NT2/D1 (cell line): ENCODE data around the gene EPX.

Source experiments
- DNase-seq: peaks from one replicate; pipeline ENCODE4 v3.0.0-alpha.2; 2011; ENCODE audit warnings: low read depth, low spot score
- H3K27me3 ChIP-seq: 2 replicates; pipeline ENCODE4 v1.6.0; 2011; ENCODE audit warnings: mild to moderate bottlenecking; ENCODE audit not compliant: insufficient read length, insufficient read depth
- H3K36me3 ChIP-seq: 2 replicates; pipeline ENCODE4 v1.6.1; 2011; ENCODE audit warnings: mild to moderate bottlenecking, low read length, mixed read lengths; ENCODE audit not compliant: insufficient read depth, insufficient read length
- H3K4me1 ChIP-seq: 2 replicates; pipeline ENCODE4 v1.5.1; 2011; ENCODE audit not compliant: insufficient read depth, insufficient read length
- H3K4me3 ChIP-seq: 2 replicates; pipeline ENCODE4 v1.5.1; 2011; ENCODE audit warnings: low read depth; ENCODE audit not compliant: insufficient read length
- H3K9ac ChIP-seq: 2 replicates; pipeline ENCODE4 v1.6.0; 2011; ENCODE audit warnings: low read depth; ENCODE audit not compliant: insufficient read length
- H3K9me3 ChIP-seq: 2 replicates; pipeline ENCODE4 v1.5.1; 2011; ENCODE audit warnings: mild to moderate bottlenecking, low read length; ENCODE audit not compliant: insufficient read depth
- SUZ12 ChIP-seq: IDR thresholded peaks from 2 replicates; pipeline ENCODE4 v1.6.1; 2011; ENCODE audit not compliant: insufficient read length, insufficient read depth; ENCODE audit errors: extremely low read depth
- YY1 ChIP-seq: IDR thresholded peaks from 2 replicates; pipeline ENCODE4 v1.6.1; 2011; ENCODE audit not compliant: insufficient read length, insufficient read depth
- ZNF274 ChIP-seq: IDR thresholded peaks from 2 replicates; pipeline ENCODE4 v1.6.1; 2011; ENCODE audit warnings: mild to moderate bottlenecking, low read depth, low read length

EPX gene

GRCh38 chr17:58200024-58200633 lies 7.6 kb downstream of the EPX start:
- H3K9me3 ChIP-seq, result no peaks in the 10 kb centered on the region
- H3K9ac ChIP-seq, result no peak overlapping the region
- H3K36me3 ChIP-seq, result peaks cover under 1% of the 10 kb centered on the region
- peak; percentile 33 for DNase-seq
- peaks cover 2% of the 10 kb centered on the region for H3K27me3 ChIP-seq
- TF ChIP-seq ZNF274 (no peak), SUZ12 (no peak), YY1 (no peak)
- H3K4me3 ChIP-seq, result no peak overlapping the region
- H3K4me1 ChIP-seq, result no peaks in the 10 kb centered on the region

GRCh38 chr17:58202859-58203258 lies 10.3 kb downstream of the EPX start:
- Histone ChIP-seq H3K27me3 (no peaks in the 10 kb centered on the region), H3K36me3 (peaks cover 26% of the 10 kb centered on the region), H3K9ac (no peak overlapping the region), H3K4me3 (no peak overlapping the region), H3K9me3 (no peaks in the 10 kb centered on the region), H3K4me1 (peaks cover 5% of the 10 kb centered on the region)
- DNase-seq, result no peak
- TF ChIP-seq YY1, result no peak
- TF ChIP-seq SUZ12, result no peak
- TF ChIP-seq ZNF274, result no peak

GRCh38 chr17:58204796-58205195 lies 12.3 kb downstream of the EPX start:
- no peak for DNase-seq
- Histone ChIP-seq H3K27me3 (no peaks in the 10 kb centered on the region), H3K9ac (no peak overlapping the region), H3K4me3 (no peak overlapping the region), H3K4me1 (peaks cover 5% of the 10 kb centered on the region), H3K9me3 (no peaks in the 10 kb centered on the region), H3K36me3 (peaks cover 40% of the 10 kb centered on the region)
- no peak for TF ChIP-seq ZNF274
- TF ChIP-seq SUZ12, result no peak
- TF ChIP-seq YY1, result no peak

GRCh38 chr17:58205936-58206335 lies 13.4 kb downstream of the EPX start:
- Histone ChIP-seq H3K9ac (no peak overlapping the region), H3K9me3 (no peaks in the 10 kb centered on the region), H3K36me3 (peaks cover 51% of the 10 kb centered on the region), H3K4me1 (peaks cover 5% of the 10 kb centered on the region), H3K4me3 (no peak overlapping the region), H3K27me3 (no peaks in the 10 kb centered on the region)
- DNase-seq, result no peak
- TF ChIP-seq ZNF274, result no peak

- Histone ChIP-seq H3K27me3 (no peaks in the 10 kb centered on the region), H3K4me3 (no peak overlapping the region), H3K36me3 (peaks cover 63% of the 10 kb centered on the region), H3K9me3 (no peaks in the 10 kb centered on the region), H3K4me1 (peaks cover 5% of the 10 kb centered on the region), H3K9ac (no peak overlapping the region)
- TF ChIP-seq YY1, result no peak
- no peak for TF ChIP-seq SUZ12
- TF ChIP-seq ZNF274, result no peak
- no peak for DNase-seq
Observed at GRCh38 chr17:58207451-58207850, 14.9 kb downstream of the EPX start.

GRCh38 chr17:58208344-58208743 lies 15.8 kb downstream of the EPX start:
- peaks cover 71% of the 10 kb centered on the region for H3K36me3 ChIP-seq
- H3K4me1 ChIP-seq, result peaks cover 5% of the 10 kb centered on the region
- H3K9ac ChIP-seq, result no peak overlapping the region
- DNase-seq, result no peak
- TF ChIP-seq SUZ12 (no peak), YY1 (no peak), ZNF274 (no peak)
- H3K27me3 ChIP-seq, result no peaks in the 10 kb centered on the region
- no peaks in the 10 kb centered on the region for H3K9me3 ChIP-seq
- H3K4me3 ChIP-seq, result no peak overlapping the region

GRCh38 chr17:58210922-58211321 lies 18.4 kb downstream of the EPX start:
- Histone ChIP-seq H3K27me3 (no peaks in the 10 kb centered on the region), H3K9me3 (no peaks in the 10 kb centered on the region), H3K9ac (no peak overlapping the region), H3K4me3 (no peak overlapping the region), H3K36me3 (peaks cover 83% of the 10 kb centered on the region), H3K4me1 (peaks cover 5% of the 10 kb centered on the region)
- no peak for DNase-seq
- TF ChIP-seq YY1 (no peak), SUZ12 (no peak), ZNF274 (no peak)
